Stimulated activated naive CD4-positive, alpha-beta T cell (primary cell): ENCODE results near the gene RBFA.

Experiments used
- DNase-seq, 6 experiments: peaks; one replicate each; lab custom pipeline; 2025; lab: John Stamatoyannopoulos, UW

Gene RBFA

GRCh38 chr18:80074697-80075096 is 40.5 kb downstream of the RBFA start:
- no peak for DNase-seq

DNA sequence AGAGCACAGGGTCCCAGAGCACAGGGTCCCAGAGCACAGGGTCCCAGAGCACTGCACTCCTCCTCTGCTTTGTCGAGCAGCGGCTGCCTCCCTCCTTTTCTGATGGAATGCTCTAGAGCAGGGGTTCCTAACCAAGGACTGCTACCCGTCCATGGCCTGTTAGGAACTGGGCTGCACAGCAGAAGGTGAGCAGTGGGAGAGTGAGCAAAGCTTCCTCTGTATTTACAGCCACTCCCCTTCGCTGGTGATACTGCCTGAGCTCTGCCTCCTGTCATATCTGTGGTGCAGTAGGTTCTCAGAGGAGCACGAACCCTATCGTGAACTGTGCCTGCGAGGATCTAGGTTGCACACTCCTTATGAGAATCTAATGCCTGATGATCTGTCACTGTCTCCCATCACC is 41.7 kb downstream of the RBFA start:
- no peak for DNase-seq

GRCh38 chr18:80076379-80076778 is 42.1 kb downstream of the RBFA start:
- DNase-seq: no peak

DNA sequence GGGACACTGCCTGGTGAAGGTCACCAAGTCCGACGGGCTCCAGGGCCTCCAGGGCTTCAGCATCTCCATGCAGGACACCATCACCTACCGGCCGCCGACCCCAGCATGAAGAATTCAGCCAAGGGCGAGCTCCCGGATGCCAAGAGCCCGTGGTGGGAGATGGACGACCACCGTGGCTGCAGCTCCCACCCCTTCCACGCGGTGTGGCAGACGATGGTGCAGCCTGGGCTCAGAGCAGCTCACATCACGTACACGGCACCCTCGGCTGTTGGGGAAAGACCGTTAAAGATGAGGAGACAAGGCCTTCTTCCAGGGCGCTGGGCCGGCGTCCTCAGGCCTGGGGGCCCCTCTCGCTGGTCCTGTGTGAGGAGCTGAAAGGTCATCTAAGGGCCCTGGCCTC is 43.6 kb downstream of the RBFA start:
- DNase-seq: no peak
